NB4 (cell line): ENCODE results near the gene PIK3R3.

ENCODE experiments used
- DNase-seq: peaks from one replicate; pipeline ENCODE4 v3.0.0; 2010; ENCODE audit warnings: low read depth
- H3K4me3 ChIP-seq: one replicate; pipeline ENCODE4 v1.5.1; 2011; ENCODE audit warnings: mild to moderate bottlenecking, low read depth, low read length, moderate library complexity
- CTCF ChIP-seq: IDR thresholded peaks from one replicate; pipeline ENCODE4 v1.5.1; 2012; ENCODE audit warnings: low read depth, low read length
- MAX ChIP-seq: IDR thresholded peaks from 2 replicates; pipeline ENCODE4 v1.6.1; 2011; ENCODE audit warnings: low read depth, low read length
- MYC ChIP-seq: IDR thresholded peaks from 2 replicates; pipeline ENCODE4 v1.6.1; 2011; ENCODE audit warnings: low read depth, low read length
- POLR2A ChIP-seq: IDR thresholded peaks from 2 replicates; pipeline ENCODE4 v1.6.1; 2011; ENCODE audit warnings: mild to moderate bottlenecking; ENCODE audit not compliant: insufficient read length; ENCODE audit errors: extremely low read depth

PIK3R3 gene

DNA sequence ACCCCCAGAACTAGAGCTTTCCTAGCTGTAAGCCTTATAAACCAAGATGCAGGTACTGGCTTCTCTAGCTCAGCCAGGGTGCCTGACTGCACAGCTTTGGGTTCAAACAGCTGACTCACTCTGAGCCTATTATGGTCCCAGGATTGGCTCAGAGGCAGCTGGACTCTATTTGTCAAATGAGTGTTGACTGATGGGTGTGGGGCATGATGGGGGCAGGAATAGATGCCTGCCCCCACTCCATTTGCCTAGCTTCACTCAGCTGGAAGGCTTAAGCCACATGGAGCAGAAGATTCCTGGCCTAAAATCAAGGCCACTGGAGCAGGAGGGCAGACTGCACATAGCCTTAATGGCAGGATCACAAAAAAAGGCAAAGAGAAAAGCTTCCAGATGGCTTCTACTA is 90.5 kb downstream of the PIK3R3 start:
- no peak overlapping the region for H3K4me3 ChIP-seq
- TF ChIP-seq MAX (no peak), CTCF (no peak), MYC (no peak), POLR2A (no peak)
- DNase-seq = no peak

DNA sequence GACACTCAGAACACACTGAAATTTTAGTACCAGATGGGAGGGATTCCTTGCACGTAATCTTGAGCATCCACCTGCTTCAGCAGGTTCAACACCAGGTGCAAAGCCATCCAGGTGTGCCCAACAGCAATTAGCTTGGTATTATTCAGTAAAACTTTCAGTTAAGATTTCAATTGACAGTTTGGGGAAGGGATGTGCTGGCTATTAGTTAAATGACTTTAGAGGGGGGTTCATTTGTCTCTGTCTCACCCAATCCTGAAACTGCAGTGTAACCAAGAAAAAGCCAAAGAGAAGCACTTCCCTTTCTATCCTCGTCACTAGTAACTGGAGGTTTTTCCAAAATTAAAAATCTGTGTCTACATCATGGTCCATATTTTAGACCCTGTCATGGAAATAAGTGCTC is 90.9 kb downstream of the PIK3R3 start:
- no peak overlapping the region for H3K4me3 ChIP-seq
- DNase-seq = no peak
- TF ChIP-seq CTCF = no peak
- no peak for TF ChIP-seq MAX
- no peak for TF ChIP-seq POLR2A
- no peak for TF ChIP-seq MYC

- peak; percentile 49 for DNase-seq
- TF ChIP-seq MAX (no peak), MYC (no peak), POLR2A (no peak), CTCF (no peak)
- H3K4me3 ChIP-seq = no peak overlapping the region
Observed at GRCh38 chr1:46039571-46040052, 92.8 kb downstream of the PIK3R3 start.

- TF ChIP-seq POLR2A (peak; percentile 18), MAX (no peak), CTCF (peak; percentile 92), MYC (no peak)
- H3K4me3 ChIP-seq = no peak overlapping the region
- peak; percentile 84 for DNase-seq
Observed at GRCh38 chr1:46036894-46037839, 95.3 kb downstream of the PIK3R3 start.

DNA sequence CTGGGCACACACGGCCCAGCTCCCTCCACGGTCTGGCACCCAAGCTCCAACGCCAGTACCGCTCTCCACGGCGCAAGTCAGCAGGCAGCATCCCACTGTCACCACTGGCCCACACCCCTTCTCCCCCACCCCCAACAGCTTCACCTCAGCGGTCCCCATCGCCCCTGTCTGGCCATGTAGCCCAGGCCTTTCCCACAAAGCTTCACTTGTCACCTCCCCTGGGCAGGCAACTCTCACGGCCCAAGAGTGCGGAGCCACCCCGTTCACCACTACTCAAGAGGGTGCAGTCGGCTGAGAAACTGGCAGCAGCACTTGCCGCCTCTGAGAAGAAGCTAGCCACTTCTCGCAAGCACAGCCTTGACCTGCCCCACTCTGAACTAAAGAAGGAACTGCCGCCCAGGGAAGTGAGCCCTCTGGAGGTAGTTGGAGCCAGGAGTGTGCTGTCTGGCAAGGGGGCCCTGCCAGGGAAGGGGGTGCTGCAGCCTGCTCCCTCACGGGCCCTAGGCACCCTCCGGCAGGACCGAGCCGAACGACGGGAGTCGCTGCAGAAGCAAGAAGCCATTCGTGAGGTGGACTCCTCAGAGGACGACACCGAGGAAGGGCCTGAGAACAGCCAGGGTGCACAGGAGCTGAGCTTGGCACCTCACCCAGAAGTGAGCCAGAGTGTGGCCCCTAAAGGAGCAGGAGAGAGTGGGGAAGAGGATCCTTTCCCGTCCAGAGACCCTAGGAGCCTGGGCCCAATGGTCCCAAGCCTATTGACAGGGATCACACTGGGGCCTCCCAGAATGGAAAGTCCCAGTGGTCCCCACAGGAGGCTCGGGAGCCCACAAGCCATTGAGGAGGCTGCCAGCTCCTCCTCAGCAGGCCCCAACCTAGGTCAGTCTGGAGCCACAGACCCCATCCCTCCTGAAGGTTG is 97.6 kb downstream of the PIK3R3 start:
- TF ChIP-seq POLR2A (no peak), CTCF (no peak), MAX (no peak), MYC (no peak)
- H3K4me3 ChIP-seq = no peak overlapping the region
- no peak for DNase-seq
